Activated CD4-positive, alpha-beta T cell treated with anti-CD3 and anti-CD28 coated beads, Interleukin-2, amount 10 ng/mL, durations not matched to agents 7 days and 5 days (primary cell): ENCODE measurements around the gene AMBP. TPM values are rescaled to one million over a fixed set of nuclear protein-coding genes. Genes with fewer than 3 reads are reported as not detected.

Experiments used
- CTCF ChIA-PET: fragments of 350-600 bp; sonication (Branson Sonifier 250); formaldehyde crosslinking; loops from one replicate; lab custom pipeline; 2021; ENCODE audit warnings: antibody characterized with exemption; lab: Charles Lee
- POLR2A ChIA-PET: fragments of 350-600 bp; sonication (Branson Sonifier 250); formaldehyde crosslinking; loops from one replicate; lab custom pipeline; 2021; ENCODE audit warnings: antibody characterized with exemption; lab: Charles Lee
- DNase-seq: peaks from one replicate; pipeline ENCODE4 v3.0.0-alpha.2; 2020
- H3K27ac Mint-ChIP-seq: one replicate; pipeline ENCODE4 v1.8.0; 2021; ENCODE audit warnings: mild to moderate bottlenecking, moderate library complexity, mixed read lengths
- H3K27me3 Mint-ChIP-seq: one replicate; pipeline ENCODE4 v1.8.0; 2021; ENCODE audit warnings: mixed read lengths
- H3K36me3 Mint-ChIP-seq: one replicate; pipeline ENCODE4 v1.8.0; 2021; ENCODE audit warnings: low read depth, mixed read lengths
- H3K4me1 Mint-ChIP-seq: one replicate; pipeline ENCODE4 v1.8.0; 2021; ENCODE audit warnings: mixed read lengths
- H3K4me3 Mint-ChIP-seq: one replicate; pipeline ENCODE4 v1.8.0; 2021; ENCODE audit warnings: mild to moderate bottlenecking, moderate library complexity, mixed read lengths
- H3K9me3 Mint-ChIP-seq: one replicate; pipeline ENCODE4 v1.8.0; 2021; ENCODE audit warnings: mixed read lengths
- total RNA-seq, 2 experiments: library from RNA; stranded (reverse); gene quantifications; one replicate each; pipeline ENCODE4 v1.2.3, GENCODE V29; 2021

Gene AMBP
- total RNA-seq, 2 experiments from 2014 or later: not detected

DNA sequence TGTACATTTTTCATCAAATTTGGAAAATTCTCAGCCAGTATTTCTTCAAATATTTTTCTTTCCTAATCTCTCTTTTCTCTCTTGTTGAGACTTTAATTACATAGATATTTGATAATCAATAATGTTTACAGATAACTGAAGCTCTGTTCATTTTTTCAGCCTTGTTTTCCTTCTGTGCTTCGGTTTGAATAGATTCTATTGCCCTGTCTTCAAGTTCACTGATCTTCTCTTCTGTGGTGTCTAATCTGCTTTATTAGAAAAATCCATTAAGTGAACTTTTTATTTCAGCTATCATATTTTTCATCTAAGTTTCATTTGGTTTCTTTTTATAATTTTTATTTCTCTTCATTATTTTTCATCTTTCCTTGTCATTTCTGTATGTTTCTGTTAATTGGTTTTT is 54.1 kb downstream of the AMBP start:
- DNase-seq: no peak
- Mint-ChIP-seq H3K36me3 (peaks cover 2% of the 10 kb centered on the region), H3K9me3 (peaks cover 11% of the 10 kb centered on the region), H3K27ac (no peak overlapping the region), H3K4me1 (no peaks in the 10 kb centered on the region), H3K27me3 (peaks cover 2% of the 10 kb centered on the region), H3K4me3 (no peak overlapping the region)
- POLR2A ChIA-PET: no interaction called here
- CTCF ChIA-PET: no interaction called here

- Mint-ChIP-seq H3K27ac (no peak overlapping the region), H3K4me1 (no peaks in the 10 kb centered on the region), H3K27me3 (peaks cover 2% of the 10 kb centered on the region), H3K36me3 (peaks cover 2% of the 10 kb centered on the region), H3K9me3 (peaks cover 11% of the 10 kb centered on the region), H3K4me3 (no peak overlapping the region)
- DNase-seq: no peak
- CTCF ChIA-PET: no interaction called here
- POLR2A ChIA-PET: no interaction called here
Measured at GRCh38 chr9:114021578-114021977, 56.5 kb downstream of the AMBP start.

- peaks cover 2% of the 10 kb centered on the region for H3K27me3 Mint-ChIP-seq
- H3K4me1 Mint-ChIP-seq: no peaks in the 10 kb centered on the region
- no peaks in the 10 kb centered on the region for H3K36me3 Mint-ChIP-seq
- ChIA-PET POLR2A (no interaction called here), CTCF (no interaction called here)
- no peak overlapping the region for H3K4me3 Mint-ChIP-seq
- no peak overlapping the region for H3K27ac Mint-ChIP-seq
- H3K9me3 Mint-ChIP-seq: no peaks in the 10 kb centered on the region
- peak; percentile 2 for DNase-seq
Measured at GRCh38 chr9:114017741-114018715, 60.1 kb downstream of the AMBP start.

- peak; percentile 3 for DNase-seq
- CTCF ChIA-PET: interaction anchor here (1.1 kb wide), 1 partner anchor 9 kb away, joined by 3 read pairs; no protein-coding TSS in a partner anchor
- no peak overlapping the region for H3K4me3 Mint-ChIP-seq
- peaks cover 2% of the 10 kb centered on the region for H3K27me3 Mint-ChIP-seq
- H3K36me3 Mint-ChIP-seq: no peaks in the 10 kb centered on the region
- POLR2A ChIA-PET: interaction anchor here (0.7 kb wide), 1 partner anchor 340 kb away, joined by 3 read pairs; no protein-coding TSS in a partner anchor
- no peak overlapping the region for H3K27ac Mint-ChIP-seq
- no peaks in the 10 kb centered on the region for H3K9me3 Mint-ChIP-seq
- H3K4me1 Mint-ChIP-seq: no peaks in the 10 kb centered on the region
Measured at GRCh38 chr9:114016629-114017423, 61.3 kb downstream of the AMBP start.

- POLR2A ChIA-PET: no interaction called here
- Mint-ChIP-seq H3K27me3 (peaks cover 2% of the 10 kb centered on the region), H3K36me3 (no peaks in the 10 kb centered on the region), H3K27ac (no peak overlapping the region), H3K9me3 (no peaks in the 10 kb centered on the region), H3K4me3 (no peak overlapping the region), H3K4me1 (no peaks in the 10 kb centered on the region)
- CTCF ChIA-PET: no interaction called here
- DNase-seq: no peak
Measured at GRCh38 chr9:114016101-114016500, 62.0 kb downstream of the AMBP start.

- Mint-ChIP-seq H3K4me1 (no peaks in the 10 kb centered on the region), H3K36me3 (no peaks in the 10 kb centered on the region), H3K27ac (no peak overlapping the region), H3K27me3 (peaks cover 2% of the 10 kb centered on the region), H3K9me3 (no peaks in the 10 kb centered on the region), H3K4me3 (no peak overlapping the region)
- DNase-seq: no peak
- POLR2A ChIA-PET: no interaction called here
- CTCF ChIA-PET: no interaction called here
Measured at GRCh38 chr9:114015607-114016006, 62.5 kb downstream of the AMBP start.

GRCh38 chr9:114014044-114014443 is 64.1 kb downstream of the AMBP start:
- no peak overlapping the region for H3K4me3 Mint-ChIP-seq
- H3K4me1 Mint-ChIP-seq: no peaks in the 10 kb centered on the region
- H3K27me3 Mint-ChIP-seq: no peaks in the 10 kb centered on the region
- no peaks in the 10 kb centered on the region for H3K9me3 Mint-ChIP-seq
- ChIA-PET CTCF (no interaction called here), POLR2A (no interaction called here)
- DNase-seq: no peak
- no peak overlapping the region for H3K27ac Mint-ChIP-seq
- no peaks in the 10 kb centered on the region for H3K36me3 Mint-ChIP-seq

DNA sequence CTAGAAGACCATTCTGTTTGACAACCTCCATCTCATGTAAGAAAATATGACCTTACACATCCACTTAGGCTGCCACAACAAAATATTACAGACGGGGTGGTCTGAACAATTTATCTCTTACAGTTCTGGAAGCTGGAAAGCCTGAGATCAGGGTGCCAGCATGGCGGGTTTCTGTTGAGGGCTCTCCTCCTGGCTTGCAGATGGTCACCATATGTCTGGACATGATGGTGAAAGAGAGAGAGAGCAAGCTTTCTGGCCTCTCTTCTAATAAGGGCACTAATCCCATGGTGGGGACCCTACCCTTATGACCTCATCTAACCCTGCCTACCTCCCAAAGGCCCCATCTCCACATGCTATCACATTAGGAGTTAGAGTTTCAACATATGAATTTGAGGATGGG is 66.0 kb downstream of the AMBP start:
- ChIA-PET POLR2A (no interaction called here), CTCF (no interaction called here)
- DNase-seq: no peak
- Mint-ChIP-seq H3K4me1 (no peaks in the 10 kb centered on the region), H3K27ac (no peak overlapping the region), H3K27me3 (no peaks in the 10 kb centered on the region), H3K9me3 (no peaks in the 10 kb centered on the region), H3K36me3 (no peaks in the 10 kb centered on the region), H3K4me3 (no peak overlapping the region)

- H3K9me3 Mint-ChIP-seq: no peaks in the 10 kb centered on the region
- POLR2A ChIA-PET: no interaction called here
- no peak overlapping the region for H3K27ac Mint-ChIP-seq
- H3K27me3 Mint-ChIP-seq: no peaks in the 10 kb centered on the region
- H3K4me3 Mint-ChIP-seq: no peak overlapping the region
- H3K4me1 Mint-ChIP-seq: no peaks in the 10 kb centered on the region
- no peaks in the 10 kb centered on the region for H3K36me3 Mint-ChIP-seq
- CTCF ChIA-PET: no interaction called here
- no peak for DNase-seq
Measured at GRCh38 chr9:114011313-114011712, 66.8 kb downstream of the AMBP start.

Other genes with a start within 250 kb of the AMBP start
- under 1 TPM; 0.21 to 0.27 TPM for gene ZNF618, start 202.0 kb downstream of the AMBP start, total RNA-seq
- not detected for gene KIF12, start 21.0 kb upstream of the AMBP start, total RNA-seq
- gene COL27A1, start 77.2 kb upstream of the AMBP start, total RNA-seq: under 1 TPM; 0.15 to 0.22 TPM
- gene ORM1, start 244.8 kb upstream of the AMBP start, total RNA-seq: not detected